GM18868 (cell line): ENCODE measurements around the gene ADGRG2.
A peak's percentile ranks its signal among the peaks of the same experiment; 100 is the strongest.
"Not testable (repeated sequence)": the region's sequence is repeated elsewhere in the genome, so short reads cannot be mapped to it uniquely, and the experiment has no call there.

Experiments used
- ATAC-seq: cut with Tn5 transposase; IDR thresholded peaks from one replicate; pipeline ENCODE4 v1.9.1; 2021; ENCODE audit warnings: mild to moderate bottlenecking, moderate library complexity; ENCODE audit not compliant: unreplicated experiment

The ADGRG2 gene

GRCh38 chrX:19085666-19086065 lies 36.6 kb downstream of the ADGRG2 start:
- no peak for ATAC-seq

- ATAC-seq = no peak
Observed at GRCh38 chrX:19075754-19076153, 46.5 kb downstream of the ADGRG2 start.

- ATAC-seq = no peak
Observed at GRCh38 chrX:19072372-19072771, 49.9 kb downstream of the ADGRG2 start.

DNA sequence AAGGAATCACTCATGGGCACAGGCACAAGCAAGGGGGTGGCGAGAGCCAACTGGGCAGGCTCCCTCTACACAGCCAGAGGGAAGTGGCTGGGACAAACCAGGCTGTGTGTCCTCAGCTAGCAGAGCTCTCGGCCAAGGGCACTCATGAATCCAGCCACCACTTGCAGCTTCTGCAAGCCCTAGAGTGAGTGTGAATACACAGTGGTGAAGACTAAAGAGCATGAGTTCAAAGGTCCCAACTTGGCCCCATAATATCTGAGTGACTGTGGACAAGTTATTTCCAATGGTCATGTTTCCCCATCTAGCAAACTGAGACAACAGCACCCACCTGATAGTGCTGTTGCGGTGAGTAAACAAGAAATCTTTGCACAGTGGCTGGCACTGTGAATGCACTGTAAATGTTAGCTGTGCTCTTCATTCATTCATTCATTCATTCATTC lies 51.7 kb downstream of the ADGRG2 start:
- no peak for ATAC-seq

- not testable (repeated sequence) for ATAC-seq
Observed at GRCh38 chrX:19066987-19067386, 55.3 kb downstream of the ADGRG2 start.

DNA sequence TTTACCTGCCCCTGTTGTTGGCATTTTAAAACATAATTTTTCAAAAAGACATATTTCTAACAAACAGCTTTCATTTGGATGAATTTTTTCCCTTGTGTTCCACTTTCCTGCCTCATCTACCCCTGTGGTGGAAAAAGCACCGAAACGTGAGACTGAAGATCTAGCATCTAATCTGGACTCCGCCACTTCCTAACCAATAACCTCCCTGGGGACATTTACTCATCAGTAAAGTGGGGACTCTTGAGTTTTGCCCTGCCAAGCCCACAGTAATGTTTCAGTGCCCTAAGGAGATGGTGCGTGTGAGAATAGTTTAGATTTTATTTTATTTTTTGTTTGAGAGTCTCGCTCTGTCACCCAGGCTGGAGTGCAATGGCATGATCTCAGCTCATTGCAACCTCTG lies 56.7 kb downstream of the ADGRG2 start:
- ATAC-seq = peak; percentile 91

- ATAC-seq = no peak
Observed at GRCh38 chrX:19064175-19064574, 58.1 kb downstream of the ADGRG2 start.

- no peak for ATAC-seq
Observed at GRCh38 chrX:19063030-19063429, 59.2 kb downstream of the ADGRG2 start.

DNA sequence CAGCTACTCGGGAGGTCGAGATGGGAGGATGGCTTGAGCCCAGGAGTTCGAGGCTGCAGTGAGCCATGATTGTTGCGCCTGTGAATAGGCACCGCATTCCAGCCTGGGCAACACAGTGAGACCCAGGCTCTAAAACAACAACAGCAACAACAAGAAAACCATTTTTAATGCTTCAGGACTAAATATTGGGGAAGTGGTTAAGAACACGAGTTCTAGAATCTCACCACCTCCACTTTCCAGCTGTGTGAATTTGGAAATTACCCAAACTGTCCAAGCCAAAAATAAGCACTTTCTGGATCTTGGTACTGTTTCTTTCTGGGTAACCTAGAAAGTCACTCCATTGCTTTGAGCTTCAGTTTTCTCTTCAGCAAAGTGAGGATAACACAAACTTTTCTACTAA lies 63.2 kb downstream of the ADGRG2 start:
- no peak for ATAC-seq

- ATAC-seq = no peak
Observed at GRCh38 chrX:19057856-19058255, 64.4 kb downstream of the ADGRG2 start.

- ATAC-seq = no peak
Observed at GRCh38 chrX:19049110-19049509, 73.2 kb downstream of the ADGRG2 start.

GRCh38 chrX:19046343-19047215 lies 75.7 kb downstream of the ADGRG2 start:
- ATAC-seq = no peak

GRCh38 chrX:19040373-19040772 lies 81.9 kb downstream of the ADGRG2 start:
- no peak for ATAC-seq

DNA sequence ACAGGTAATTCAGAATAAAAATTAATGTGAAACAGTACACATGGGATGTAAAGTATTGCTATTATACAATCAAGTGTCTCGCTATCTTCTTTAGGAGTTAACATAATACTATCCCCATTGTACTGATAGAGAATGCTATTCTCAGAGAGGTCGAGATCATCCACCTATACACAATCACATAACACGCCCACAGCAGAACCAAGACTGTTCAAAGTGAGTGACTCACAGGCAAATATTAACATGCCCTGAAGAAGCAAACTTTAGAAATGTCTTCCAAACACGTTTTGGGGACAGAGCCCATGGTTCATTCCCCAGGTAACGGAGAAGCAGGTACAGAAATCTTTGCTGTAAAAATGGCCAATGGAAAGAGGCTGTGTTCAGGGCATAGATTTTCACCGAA lies 88.2 kb downstream of the ADGRG2 start:
- ATAC-seq = no peak

GRCh38 chrX:19030805-19031204 lies 91.5 kb downstream of the ADGRG2 start:
- no peak for ATAC-seq

- no peak for ATAC-seq
Observed at GRCh38 chrX:19028560-19028959, 93.7 kb downstream of the ADGRG2 start.

DNA sequence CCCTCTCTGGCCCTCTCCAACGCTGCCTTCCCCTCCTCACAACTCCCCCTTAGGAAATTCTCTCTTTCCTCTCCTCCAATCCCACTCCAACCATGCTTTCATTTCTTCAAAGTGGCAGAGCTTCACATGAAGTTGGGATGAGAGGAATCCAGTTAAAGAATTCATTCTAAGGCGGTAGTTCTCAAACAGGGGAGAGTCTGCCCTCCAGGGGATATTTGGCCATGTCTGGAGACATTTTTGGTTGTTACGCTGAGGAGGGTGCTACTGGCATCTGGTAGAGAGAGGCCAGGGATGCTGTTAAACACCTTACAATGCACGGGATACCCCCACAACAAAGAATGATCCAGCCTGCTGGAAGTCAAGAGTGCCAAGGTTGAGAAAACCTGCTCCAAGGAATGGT lies 97.9 kb downstream of the ADGRG2 start:
- ATAC-seq = no peak

GRCh38 chrX:19019996-19020395 lies 102.3 kb downstream of the ADGRG2 start:
- no peak for ATAC-seq

GRCh38 chrX:19017271-19017670 lies 105.0 kb downstream of the ADGRG2 start:
- ATAC-seq = no peak

GRCh38 chrX:19016614-19017013 lies 105.7 kb downstream of the ADGRG2 start:
- not testable (repeated sequence) for ATAC-seq

GRCh38 chrX:19007868-19008267 lies 114.4 kb downstream of the ADGRG2 start:
- no peak for ATAC-seq

DNA sequence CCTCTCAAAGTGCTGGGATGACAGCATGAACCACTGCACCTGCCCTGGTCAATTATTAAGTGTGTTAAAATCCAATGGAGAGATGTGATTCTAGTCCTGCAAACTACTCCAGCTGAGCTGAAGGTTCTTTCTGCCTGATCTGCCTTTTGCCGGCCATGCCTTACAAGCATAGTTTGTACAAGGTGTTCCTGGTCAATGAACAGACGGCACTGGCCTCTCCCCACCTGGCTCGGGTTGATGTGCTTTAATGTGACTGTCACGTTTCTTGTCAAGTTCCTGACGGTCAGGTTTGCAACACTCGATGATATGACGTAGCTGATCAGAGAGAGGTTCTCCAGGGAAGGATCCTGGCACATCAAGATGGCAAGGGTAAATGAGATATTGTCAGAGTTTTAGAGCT lies 115.3 kb downstream of the ADGRG2 start:
- no peak for ATAC-seq

- ATAC-seq = no peak
Observed at GRCh38 chrX:19005909-19006308, 116.4 kb downstream of the ADGRG2 start.
